Mesenchymal stem cell (in vitro differentiated cells and primary cell): ENCODE data around the gene CHMP4B.

Experiments used
- DNase-seq: peaks from one replicate; pipeline ENCODE4 v3.0.0-alpha.2; 2013
- H2AFZ ChIP-seq: one replicate; pipeline ENCODE4 v1.6.1; 2013; ENCODE audit warnings: low read depth, mild to moderate bottlenecking, control low read depth, inconsistent platforms, low read length, moderate library complexity
- H2AK5ac ChIP-seq: 2 replicates; pipeline ENCODE4 v1.6.1; 2013; ENCODE audit warnings: low read length, moderate library complexity, mild to moderate bottlenecking, inconsistent platforms; ENCODE audit not compliant: severe bottlenecking
- H2BK120ac ChIP-seq: one replicate; pipeline ENCODE4 v1.6.1; 2013; ENCODE audit warnings: low read depth, mild to moderate bottlenecking, inconsistent platforms, low read length, moderate library complexity
- H2BK12ac ChIP-seq, 2 experiments: one replicate each; pipeline ENCODE4 v1.6.1; 2013; ENCODE audit warnings: inconsistent platforms in 2 of 2, low read length in 2 of 2, mild to moderate bottlenecking in 2 of 2, moderate library complexity in 2 of 2, control low read depth in 1 of 2
- H2BK15ac ChIP-seq: one replicate; pipeline ENCODE4 v1.6.1; 2013; ENCODE audit warnings: mild to moderate bottlenecking, low read depth, inconsistent platforms; ENCODE audit not compliant: poor library complexity, severe bottlenecking
- H2BK5ac ChIP-seq: 2 replicates; pipeline ENCODE4 v1.6.1; 2013; ENCODE audit warnings: low read depth, mild to moderate bottlenecking, low read length, control low read depth, inconsistent platforms; ENCODE audit not compliant: poor library complexity, severe bottlenecking
- H3K14ac ChIP-seq, 2 experiments: one replicate each; pipeline ENCODE4 v1.6.1; 2013; ENCODE audit warnings: inconsistent platforms in 2 of 2, low read length in 2 of 2, control low read depth in 1 of 2, mild to moderate bottlenecking in 1 of 2, moderate library complexity in 1 of 2
- H3K18ac ChIP-seq, 2 experiments: one replicate each; pipeline ENCODE4 v1.6.1; 2013; ENCODE audit warnings: inconsistent platforms in 2 of 2, low read length in 2 of 2, control low read depth in 1 of 2, low read depth in 1 of 2, mild to moderate bottlenecking in 1 of 2
- H3K23ac ChIP-seq, 2 experiments: one replicate each; pipeline ENCODE4 v1.6.1; 2013; ENCODE audit warnings: inconsistent platforms in 2 of 2, low read length in 2 of 2, mild to moderate bottlenecking in 2 of 2, moderate library complexity in 2 of 2, control low read depth in 1 of 2
- H3K27ac ChIP-seq: 2 replicates; pipeline ENCODE4 v1.5.1; 2013; ENCODE audit warnings: mild to moderate bottlenecking, moderate library complexity, low read length, control low read depth, inconsistent platforms; ENCODE audit not compliant: poor library complexity, severe bottlenecking
- H3K27me3 ChIP-seq, 2 experiments: 2 replicates each; pipeline versions ENCODE4 v1.6.1 to v1.7.0; 2013; ENCODE audit warnings: low read length in 2 of 2, mild to moderate bottlenecking in 2 of 2, moderate library complexity in 2 of 2, control low read depth in 1 of 2, inconsistent platforms in 1 of 2; ENCODE audit not compliant: control insufficient read depth in 1 of 2, insufficient read depth in 1 of 2
- H3K36me3 ChIP-seq, 2 experiments: 2 replicates each; pipeline versions ENCODE4 v1.6.1 to v1.7.0; 2013; ENCODE audit warnings: low read length in 2 of 2, control low read depth in 1 of 2, inconsistent platforms in 1 of 2, low read depth in 1 of 2, mild to moderate bottlenecking in 1 of 2; ENCODE audit not compliant: insufficient read depth in 2 of 2, control insufficient read depth in 1 of 2
- H3K4ac ChIP-seq, 2 experiments: one replicate each; pipeline ENCODE4 v1.6.1; 2013; ENCODE audit warnings: inconsistent platforms in 2 of 2, low read length in 2 of 2, mild to moderate bottlenecking in 2 of 2, moderate library complexity in 2 of 2, control low read depth in 1 of 2, low read depth in 1 of 2
- H3K4me1 ChIP-seq: 2 replicates; pipeline ENCODE4 v1.6.1; 2013; ENCODE audit warnings: low read depth, low read length, control low read depth; ENCODE audit not compliant: control insufficient read depth, insufficient read depth
- H3K4me2 ChIP-seq: 2 replicates; pipeline ENCODE4 v1.6.1; 2013; ENCODE audit warnings: low read length, mild to moderate bottlenecking, inconsistent platforms; ENCODE audit not compliant: poor library complexity, severe bottlenecking
- H3K4me3 ChIP-seq, 2 experiments: 2 replicates each; pipeline versions ENCODE4 v1.5.1 to v1.7.0; 2013; ENCODE audit warnings: low read length in 2 of 2, mild to moderate bottlenecking in 2 of 2, control low read depth in 1 of 2, low read depth in 1 of 2; ENCODE audit not compliant: insufficient read depth in 1 of 2
- H3K79me1 ChIP-seq: replicated peaks from 2 replicates; pipeline ENCODE4 v1.6.1; 2013; ENCODE audit warnings: mild to moderate bottlenecking, control low read depth, low read length, inconsistent platforms; ENCODE audit not compliant: poor library complexity, severe bottlenecking
- H3K9ac ChIP-seq: 2 replicates; pipeline ENCODE4 v1.7.0; 2013; ENCODE audit warnings: mild to moderate bottlenecking, low read length, moderate library complexity
- H3K9me3 ChIP-seq: 2 replicates; pipeline ENCODE4 v1.7.0; 2013; ENCODE audit warnings: mild to moderate bottlenecking, low read length; ENCODE audit not compliant: control insufficient read depth
- H4K8ac ChIP-seq: one replicate; pipeline ENCODE4 v1.6.1; 2013; ENCODE audit warnings: inconsistent platforms, mild to moderate bottlenecking, low read length, moderate library complexity
- H4K91ac ChIP-seq: one replicate; pipeline ENCODE4 v1.6.1; 2013; ENCODE audit warnings: mild to moderate bottlenecking, low read length, inconsistent platforms
- WGBS: methylation state at CpG from one replicate; pipeline ENCODE4 v1.1.7; 2013; ENCODE audit warnings: mixed read lengths; 5-methylcytosine and 5-hydroxymethylcytosine counted together

The CHMP4B gene

GRCh38 chr20:33869283-33869682 lies 58.1 kb downstream of the CHMP4B start:
- WGBS, result 83% methylated on average over 5 of the region's 5 CpGs
- Histone ChIP-seq H2AK5ac (no peak overlapping the region), H3K4me3 (no peak overlapping the region), H3K27ac (no peak overlapping the region), H3K23ac (no peak overlapping the region), H3K4ac (no peak overlapping the region), H3K27me3 (peaks cover 28 to 31% of the 10 kb centered on the region in 2 experiments), H2BK12ac (no peak overlapping the region), H4K91ac (no peak overlapping the region), H3K79me1 (no peaks in the 10 kb centered on the region), H2BK120ac (no peak overlapping the region), H3K9me3 (no peaks in the 10 kb centered on the region), H3K4me2 (no peak overlapping the region), H3K9ac (no peak overlapping the region), H3K14ac (no peak overlapping the region), H2AFZ (no peak overlapping the region), H3K18ac (no peak overlapping the region), H2BK5ac (no peak overlapping the region), H4K8ac (no peak overlapping the region), H3K4me1 (no peaks in the 10 kb centered on the region), H3K36me3 (no peaks in the 10 kb centered on the region), H2BK15ac (no peak overlapping the region)
- DNase-seq, result no peak

- Histone ChIP-seq H2AK5ac (no peak overlapping the region), H2BK12ac (no peak overlapping the region), H4K8ac (no peak overlapping the region), H3K23ac (no peak overlapping the region), H3K4ac (no peak overlapping the region), H3K4me3 (peak overlapping the region in 1 of 2 experiments; percentile 66), H3K27ac (no peak overlapping the region), H3K79me1 (no peaks in the 10 kb centered on the region), H3K36me3 (no peaks in the 10 kb centered on the region), H2AFZ (no peak overlapping the region), H3K9me3 (no peaks in the 10 kb centered on the region), H3K27me3 (peaks cover 31 to 39% of the 10 kb centered on the region in 2 experiments), H3K14ac (no peak overlapping the region), H2BK120ac (no peak overlapping the region), H3K9ac (peak overlapping the region; percentile 58), H3K4me1 (no peaks in the 10 kb centered on the region), H3K4me2 (no peak overlapping the region), H2BK15ac (peak overlapping the region; percentile 82), H3K18ac (no peak overlapping the region), H4K91ac (no peak overlapping the region), H2BK5ac (no peak overlapping the region)
- DNase-seq, result no peak
- WGBS, result 93% methylated on average over 12 of the region's 12 CpGs
Observed at GRCh38 chr20:33871362-33871761, 60.2 kb downstream of the CHMP4B start.

DNA sequence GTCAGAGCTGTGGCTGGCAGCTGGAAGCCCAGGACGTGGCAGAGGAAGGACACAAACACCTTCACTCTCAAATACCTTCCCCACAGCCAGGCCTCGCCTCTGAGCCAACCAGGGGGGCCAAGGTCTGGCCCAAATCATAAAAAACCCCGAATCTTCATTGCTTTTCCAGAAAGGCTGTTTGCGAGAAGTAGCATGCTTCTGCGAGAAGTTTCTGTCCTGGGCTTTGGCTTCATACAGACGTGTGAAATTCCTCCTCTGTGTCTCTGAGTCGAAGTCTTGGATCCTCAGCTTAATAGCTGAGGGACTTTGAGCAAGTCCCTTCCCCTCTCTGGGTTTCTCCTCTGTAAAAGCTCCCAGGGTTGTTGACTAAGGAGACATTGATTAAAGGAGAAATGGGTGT lies 63.0 kb downstream of the CHMP4B start:
- H3K9ac ChIP-seq, result no peak overlapping the region
- no peak overlapping the region for H2BK5ac ChIP-seq
- H2BK120ac ChIP-seq, result no peak overlapping the region
- H2BK15ac ChIP-seq, result no peak overlapping the region
- no peak overlapping the region for H3K14ac ChIP-seq
- no peaks in the 10 kb centered on the region for H3K4me1 ChIP-seq
- no peak overlapping the region for H4K8ac ChIP-seq
- DNase-seq, result no peak
- H3K4me2 ChIP-seq, result no peak overlapping the region
- peaks cover 11% of the 10 kb centered on the region for H3K9me3 ChIP-seq
- H2BK12ac ChIP-seq, result no peak overlapping the region
- H3K23ac ChIP-seq, result no peak overlapping the region
- no peak overlapping the region for H2AFZ ChIP-seq
- H3K36me3 ChIP-seq, result no peaks in the 10 kb centered on the region
- no peak overlapping the region for H4K91ac ChIP-seq
- H2AK5ac ChIP-seq, result no peak overlapping the region
- H3K4me3 ChIP-seq, result no peak overlapping the region
- no peak overlapping the region for H3K27ac ChIP-seq
- H3K4ac ChIP-seq, result no peak overlapping the region
- no peaks in the 10 kb centered on the region for H3K79me1 ChIP-seq
- peaks cover 19 to 26% of the 10 kb centered on the region in 2 experiments for H3K27me3 ChIP-seq
- no peak overlapping the region for H3K18ac ChIP-seq
- WGBS, result 28% methylated on average over 7 of the region's 7 CpGs

DNA sequence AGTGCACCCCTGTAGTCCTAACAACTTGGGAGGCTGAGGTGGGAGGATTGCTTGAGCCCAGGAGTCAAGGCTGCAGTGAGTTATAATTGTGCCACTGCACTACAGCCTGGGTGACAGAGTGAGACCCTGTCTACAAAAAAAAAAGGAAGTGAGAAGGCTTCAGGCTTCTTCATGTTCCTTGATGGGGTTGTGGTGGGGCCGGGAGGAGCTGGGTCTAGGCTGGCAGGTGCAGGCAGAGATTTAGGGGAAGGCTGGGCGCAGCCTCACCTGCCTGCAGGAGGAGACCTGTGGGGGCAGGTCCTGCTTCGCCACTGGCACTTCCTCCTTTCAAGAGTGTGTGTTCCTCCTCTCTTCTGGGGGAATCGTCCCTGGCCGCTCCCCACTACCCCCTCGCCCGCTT lies 63.9 kb downstream of the CHMP4B start:
- Histone ChIP-seq H3K23ac (no peak overlapping the region), H3K9ac (no peak overlapping the region), H2BK120ac (no peak overlapping the region), H3K79me1 (no peaks in the 10 kb centered on the region), H2AFZ (no peak overlapping the region), H3K27me3 (peaks cover 16 to 25% of the 10 kb centered on the region in 2 experiments), H4K8ac (no peak overlapping the region), H2BK15ac (no peak overlapping the region), H3K4ac (no peak overlapping the region), H3K36me3 (no peaks in the 10 kb centered on the region), H3K4me3 (no peak overlapping the region), H3K18ac (no peak overlapping the region), H3K4me1 (no peaks in the 10 kb centered on the region), H2AK5ac (no peak overlapping the region), H2BK5ac (no peak overlapping the region), H4K91ac (no peak overlapping the region), H3K27ac (no peak overlapping the region), H2BK12ac (no peak overlapping the region), H3K14ac (no peak overlapping the region), H3K9me3 (peaks cover 17% of the 10 kb centered on the region), H3K4me2 (no peak overlapping the region)
- no peak for DNase-seq
- WGBS, result 97% methylated on average over 7 of the region's 7 CpGs
